Neuronal stem cell (in vitro differentiated cells): ENCODE results near the gene MAST4.

Experiments used
- DNase-seq: peaks from one replicate; pipeline ENCODE4 v3.0.0-alpha.2; 2013; ENCODE audit warnings: low spot score
- H2AFZ ChIP-seq: one replicate; pipeline ENCODE4 v1.6.1; 2013; ENCODE audit warnings: mild to moderate bottlenecking, low read length, inconsistent platforms
- H2AK5ac ChIP-seq: 2 replicates; pipeline ENCODE4 v1.6.1; 2013; ENCODE audit warnings: low read depth, mild to moderate bottlenecking, inconsistent platforms, low read length, moderate library complexity, mixed read lengths
- H2BK120ac ChIP-seq: 2 replicates; pipeline ENCODE4 v1.6.1; 2013; ENCODE audit warnings: low read depth, mild to moderate bottlenecking, inconsistent platforms, low read length, moderate library complexity, mixed read lengths
- H2BK12ac ChIP-seq: one replicate; pipeline ENCODE4 v1.6.1; 2013; ENCODE audit warnings: low read length, inconsistent platforms
- H2BK15ac ChIP-seq: 2 replicates; pipeline ENCODE4 v1.6.1; 2013; ENCODE audit warnings: mild to moderate bottlenecking, low read length, inconsistent platforms, mixed read lengths
- H2BK5ac ChIP-seq: one replicate; pipeline ENCODE4 v1.6.1; 2013; ENCODE audit warnings: inconsistent platforms, mild to moderate bottlenecking, low read length, moderate library complexity
- H3K14ac ChIP-seq: one replicate; pipeline ENCODE4 v1.6.1; 2013; ENCODE audit warnings: low read length, inconsistent platforms
- H3K18ac ChIP-seq: 2 replicates; pipeline ENCODE4 v1.6.1; 2013; ENCODE audit warnings: low read length, inconsistent platforms
- H3K23ac ChIP-seq: 2 replicates; pipeline ENCODE4 v1.6.1; 2013; ENCODE audit warnings: low read depth, mild to moderate bottlenecking, mixed read lengths, low read length, inconsistent platforms; ENCODE audit not compliant: poor library complexity
- H3K27ac ChIP-seq: replicated peaks from 3 replicates; pipeline ENCODE4 v1.5.1; 2013; ENCODE audit warnings: low read length, inconsistent platforms
- H3K27me3 ChIP-seq, 3 experiments: 2 replicates each; pipeline ENCODE4 v1.6.1; 2013; ENCODE audit warnings: low read length in 3 of 3, mild to moderate bottlenecking in 2 of 3, inconsistent platforms in 1 of 3, low read depth in 1 of 3, mixed read lengths in 1 of 3, moderate library complexity in 1 of 3; ENCODE audit not compliant: control insufficient read depth in 3 of 3, insufficient read depth in 3 of 3
- H3K36me3 ChIP-seq, 2 donors: replicated peaks in 1 of 2; 2 replicates each; pipeline ENCODE4 v1.6.1; 2013; ENCODE audit warnings: low read length in 2 of 2; ENCODE audit not compliant: control insufficient read depth in 2 of 2, insufficient read depth in 2 of 2
- H3K4ac ChIP-seq: 2 replicates; pipeline ENCODE4 v1.6.1; 2013; ENCODE audit warnings: inconsistent platforms, mild to moderate bottlenecking, low read length, moderate library complexity
- H3K4me1 ChIP-seq, 2 donors: 1 replicate in 1 of 2; 2 replicates in 1 of 2; pipeline ENCODE4 v1.6.1; 2013; ENCODE audit warnings: low read length in 2 of 2, low read depth in 1 of 2; ENCODE audit not compliant: control insufficient read depth in 2 of 2, insufficient read depth in 1 of 2
- H3K4me2 ChIP-seq: one replicate; pipeline ENCODE4 v1.6.1; 2013; ENCODE audit warnings: mild to moderate bottlenecking, low read length, inconsistent platforms; ENCODE audit not compliant: insufficient read depth, poor library complexity, severe bottlenecking
- H3K4me3 ChIP-seq, 2 donors: 2 replicates each; pipeline ENCODE4 v1.5.1; 2013; ENCODE audit warnings: low read length in 2 of 2, mild to moderate bottlenecking in 2 of 2, inconsistent platforms in 1 of 2, moderate library complexity in 1 of 2
- H3K79me1 ChIP-seq: one replicate; pipeline ENCODE4 v1.6.1; 2013; ENCODE audit warnings: low read depth, mild to moderate bottlenecking, inconsistent platforms, low read length, moderate library complexity
- H3K9ac ChIP-seq: one replicate; pipeline ENCODE4 v1.6.1; 2013; ENCODE audit warnings: mild to moderate bottlenecking, low read depth, low read length, inconsistent platforms; ENCODE audit not compliant: poor library complexity
- H3K9me3 ChIP-seq, 2 donors: replicated peaks in 1 of 2; 2 replicates each; pipeline versions ENCODE3 to v1.6.1; 2013; ENCODE audit warnings: low read length in 2 of 2, mild to moderate bottlenecking in 2 of 2, inconsistent platforms in 1 of 2, low read depth in 1 of 2, mixed read lengths in 1 of 2, moderate library complexity in 1 of 2; ENCODE audit not compliant: control insufficient read depth in 2 of 2, insufficient read depth in 1 of 2
- H4K8ac ChIP-seq: one replicate; pipeline ENCODE4 v1.6.1; 2013; ENCODE audit warnings: low read depth, mild to moderate bottlenecking, inconsistent platforms, low read length, moderate library complexity
- H4K91ac ChIP-seq: one replicate; pipeline ENCODE4 v1.6.1; 2013; ENCODE audit warnings: low read length, low read depth, mild to moderate bottlenecking, inconsistent platforms; ENCODE audit not compliant: poor library complexity
- WGBS, 2 donors: extraction: QIAGEN DNeasy Blood & Tissue Kit; methylation state at CpG; one replicate each; pipeline ENCODE4 v1.1.7; 2013; ENCODE audit warnings: missing lambda C conversion rate in 2 of 2, mixed read lengths in 1 of 2; ENCODE audit not compliant: insufficient read length in 2 of 2, insufficient replicate concordance in 1 of 2; ENCODE audit errors: extremely low coverage in 2 of 2; 5-methylcytosine and 5-hydroxymethylcytosine counted together

Gene MAST4

DNA sequence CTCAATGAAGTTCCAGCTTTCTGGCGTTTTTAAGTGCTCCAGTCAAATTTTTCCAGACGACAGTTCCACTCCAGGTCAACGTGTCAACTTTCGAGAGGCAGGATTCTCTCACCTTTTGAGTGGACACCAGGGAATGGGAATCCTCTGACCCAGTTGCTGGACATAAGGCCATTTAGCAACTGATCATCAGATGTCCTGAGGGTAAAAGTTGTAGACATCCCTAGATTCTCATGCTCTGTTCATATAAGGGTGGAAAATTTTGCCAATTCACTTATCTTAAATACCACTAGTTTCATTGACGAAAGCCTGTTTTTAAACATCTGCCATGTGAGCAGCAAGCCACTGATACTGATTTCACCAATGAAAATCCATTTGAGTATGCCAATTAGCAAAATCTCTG is 275.5 kb downstream of the MAST4 start:
- no CpG with 5 or more reads among the region's 5 CpGs for WGBS, 2 donors
- Histone ChIP-seq H3K27ac (no peak overlapping the region), H2BK15ac (no peak overlapping the region), H3K27me3 (no peaks in the 10 kb centered on the region), H2BK12ac (no peak overlapping the region), H2AFZ (no peak overlapping the region), H3K9me3 (no peaks in the 10 kb centered on the region), H3K4me1 (peaks cover 10% of the 10 kb centered on the region in 2 donors), H3K4me3 (no peak overlapping the region), H4K8ac (no peak overlapping the region), H3K18ac (peak overlapping the region; percentile 7), H2BK120ac (no peak overlapping the region), H2BK5ac (no peak overlapping the region), H3K79me1 (no peaks in the 10 kb centered on the region), H3K4ac (no peak overlapping the region), H3K4me2 (no peak overlapping the region), H4K91ac (no peak overlapping the region), H3K36me3 (no peaks in the 10 kb centered on the region), H2AK5ac (no peak overlapping the region), H3K23ac (no peak overlapping the region), H3K9ac (no peak overlapping the region), H3K14ac (no peak overlapping the region)
- no peak for DNase-seq

DNA sequence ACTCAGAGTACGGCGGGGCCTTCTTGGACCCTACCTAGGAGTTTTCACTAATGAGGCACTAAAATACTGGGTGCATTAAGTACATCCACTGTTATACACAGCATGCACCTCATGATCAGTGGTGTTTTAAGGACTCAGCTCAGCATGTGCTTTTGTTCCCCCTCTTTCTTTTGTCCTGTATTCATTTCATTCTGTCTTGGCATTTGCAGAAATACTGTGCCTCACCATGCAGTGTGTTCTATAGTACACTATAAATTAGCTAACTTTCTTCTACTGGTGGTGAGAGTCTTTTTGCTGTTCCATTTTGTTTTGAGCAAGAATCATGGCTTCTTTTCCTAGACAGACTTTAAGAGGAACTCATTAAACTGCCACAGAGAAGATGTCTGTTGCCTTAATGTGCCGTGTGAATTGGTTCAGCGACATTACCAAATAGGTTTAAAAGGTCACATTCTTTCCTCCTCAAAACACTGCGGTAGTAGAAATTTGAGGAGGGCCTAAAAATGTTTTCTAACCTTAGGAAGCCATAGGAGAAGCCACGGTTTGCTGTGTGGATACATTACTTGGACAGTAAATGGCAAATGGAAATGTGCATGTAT is 276.6 kb downstream of the MAST4 start:
- H3K36me3 ChIP-seq: no peaks in the 10 kb centered on the region
- no peaks in the 10 kb centered on the region for H3K79me1 ChIP-seq
- H3K23ac ChIP-seq: no peak overlapping the region
- no peak overlapping the region for H2BK5ac ChIP-seq
- H3K27me3 ChIP-seq: no peaks in the 10 kb centered on the region
- no peaks in the 10 kb centered on the region for H3K9me3 ChIP-seq
- H3K4me3 ChIP-seq: no peak overlapping the region
- DNase-seq: peak; percentile 38
- H3K9ac ChIP-seq: no peak overlapping the region
- peak overlapping the region; percentile 67 for H2AFZ ChIP-seq
- no CpG with 5 or more reads among the region's 6 CpGs for WGBS, 2 donors
- H3K18ac ChIP-seq: no peak overlapping the region
- no peak overlapping the region for H2BK12ac ChIP-seq
- H2BK120ac ChIP-seq: no peak overlapping the region
- H3K27ac ChIP-seq: peak overlapping the region; percentile 59
- H3K4me1 ChIP-seq: peaks cover 10% of the 10 kb centered on the region in 2 donors
- H4K8ac ChIP-seq: no peak overlapping the region
- peak overlapping the region; percentile 45 for H3K4me2 ChIP-seq
- no peak overlapping the region for H3K4ac ChIP-seq
- no peak overlapping the region for H3K14ac ChIP-seq
- no peak overlapping the region for H2BK15ac ChIP-seq
- H4K91ac ChIP-seq: no peak overlapping the region
- no peak overlapping the region for H2AK5ac ChIP-seq

DNA sequence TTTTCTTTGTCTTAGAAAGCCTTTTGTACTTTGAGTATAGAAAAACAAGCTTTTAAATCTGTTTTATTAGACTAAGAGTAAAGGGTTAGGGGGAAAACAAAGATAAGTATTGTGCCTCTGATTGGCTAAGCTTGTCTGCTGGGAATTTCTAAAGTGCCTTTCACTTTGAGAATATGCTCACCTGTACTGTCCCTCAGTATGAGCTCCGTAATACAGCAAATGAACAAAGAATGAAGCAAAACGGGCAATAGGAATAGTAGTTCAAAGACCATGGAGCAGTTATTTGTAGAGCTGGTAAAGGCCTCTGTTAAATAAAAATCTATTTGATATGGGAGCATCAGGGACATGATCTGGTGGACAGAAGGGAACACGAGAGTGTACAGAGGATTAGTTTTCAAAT is 277.8 kb downstream of the MAST4 start:
- Histone ChIP-seq H3K4me1 (peaks cover 10% of the 10 kb centered on the region in 2 donors), H2AFZ (no peak overlapping the region), H3K4me2 (no peak overlapping the region), H3K27ac (no peak overlapping the region), H4K8ac (no peak overlapping the region), H2BK120ac (no peak overlapping the region), H3K9me3 (no peaks in the 10 kb centered on the region), H2BK12ac (no peak overlapping the region), H3K14ac (no peak overlapping the region), H3K4me3 (no peak overlapping the region), H2BK15ac (no peak overlapping the region), H4K91ac (no peak overlapping the region), H3K23ac (no peak overlapping the region), H3K27me3 (no peaks in the 10 kb centered on the region), H3K9ac (no peak overlapping the region), H3K36me3 (no peaks in the 10 kb centered on the region), H2BK5ac (no peak overlapping the region), H3K18ac (no peak overlapping the region), H3K4ac (no peak overlapping the region), H2AK5ac (no peak overlapping the region), H3K79me1 (no peaks in the 10 kb centered on the region)
- WGBS, 2 donors: no CpG with 5 or more reads among the region's 3 CpGs
- no peak for DNase-seq

DNA sequence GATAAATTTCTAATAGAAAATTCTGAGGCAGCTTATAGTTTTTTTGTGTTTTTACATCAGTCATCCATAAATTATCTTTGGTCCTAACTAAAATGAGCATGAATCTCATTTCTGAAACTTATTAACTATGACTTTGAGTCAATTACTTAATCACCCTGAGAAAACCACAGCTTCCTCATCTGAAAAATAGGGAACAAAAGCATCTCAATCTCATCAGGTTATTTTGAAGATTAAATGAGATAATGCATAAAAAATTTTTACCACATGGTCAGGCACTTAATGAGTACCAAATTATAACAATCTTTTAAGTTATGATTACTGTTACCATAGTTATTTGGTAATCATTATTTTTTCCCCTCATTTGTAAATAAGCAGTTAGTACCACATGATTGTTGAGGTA is 279.1 kb downstream of the MAST4 start:
- DNase-seq: no peak
- Histone ChIP-seq H3K36me3 (no peaks in the 10 kb centered on the region), H3K4me3 (no peak overlapping the region), H3K23ac (no peak overlapping the region), H2AFZ (no peak overlapping the region), H2BK15ac (no peak overlapping the region), H3K18ac (no peak overlapping the region), H3K14ac (no peak overlapping the region), H3K27me3 (no peaks in the 10 kb centered on the region), H2BK12ac (no peak overlapping the region), H3K79me1 (no peaks in the 10 kb centered on the region), H3K4ac (no peak overlapping the region), H3K4me1 (peaks cover 8 to 10% of the 10 kb centered on the region in 2 donors), H4K91ac (no peak overlapping the region), H2BK5ac (no peak overlapping the region), H3K9ac (no peak overlapping the region), H2BK120ac (no peak overlapping the region), H4K8ac (no peak overlapping the region), H3K9me3 (no peaks in the 10 kb centered on the region), H2AK5ac (no peak overlapping the region), H3K4me2 (no peak overlapping the region), H3K27ac (no peak overlapping the region)
